ENCODE results near the gene S100A5.
A peak's percentile ranks its signal among the peaks of the same experiment; 100 is the strongest.

S100A5 gene

GRCh38 chr1:153490272-153491051, 50.3 kb downstream of the S100A5 start (continued):
- TF ChIP-seq ZNF561 (tag by site-specific recombination; IDR thresholded peaks at IDR 0.05; ENCODE audit: borderline replicate concordance), result peak; percentile 63; the same call in 1 of the 2 replicates
- TF ChIP-seq ZNF366 (tag by site-specific recombination; conservative IDR thresholded peaks at IDR 0.05), result peak; percentile 97
- TF ChIP-seq, protein P1, sequence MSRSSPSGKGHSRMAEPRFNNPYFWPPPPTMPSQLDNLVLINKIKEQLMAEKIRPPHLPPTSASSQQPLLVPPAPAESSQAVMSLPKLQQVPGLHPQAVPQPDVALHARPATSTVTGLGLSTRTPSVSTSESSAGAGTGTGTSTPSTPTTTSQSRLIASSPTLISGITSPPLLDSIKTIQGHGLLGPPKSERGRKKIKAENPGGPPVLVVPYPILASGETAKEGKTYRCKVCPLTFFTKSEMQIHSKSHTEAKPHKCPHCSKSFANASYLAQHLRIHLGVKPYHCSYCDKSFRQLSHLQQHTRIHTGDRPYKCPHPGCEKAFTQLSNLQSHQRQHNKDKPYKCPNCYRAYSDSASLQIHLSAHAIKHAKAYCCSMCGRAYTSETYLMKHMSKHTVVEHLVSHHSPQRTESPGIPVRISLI (tag by site-specific recombination; IDR thresholded peaks at IDR 0.05), result peak; percentile 56; the same call in 1 of the 2 replicates
- peak; percentile 81 for TF ChIP-seq REST (tag by site-specific recombination; IDR thresholded peaks at IDR 0.05)
- TF ChIP-seq ZNF239 (tag by site-specific recombination; IDR thresholded peaks at IDR 0.05), result no peak
- peak; percentile 83 for TF ChIP-seq ZNF184 (tag by site-specific recombination; IDR thresholded peaks at IDR 0.05)
- no peak for TF ChIP-seq HOXC10 (CRISPR knock-in tag; IDR thresholded peaks at IDR 0.05)
- TF ChIP-seq ZFP37 (tag by site-specific recombination; IDR thresholded peaks at IDR 0.05), result 0 out of 2 replicates have a peak, but pooled peaks have one; percentile 68
- no peak for TF ChIP-seq ZNF302 (tag by site-specific recombination; IDR thresholded peaks at IDR 0.05; ENCODE audit: low read depth)
- TF ChIP-seq ZNF2 (tag by site-specific recombination; IDR thresholded peaks at IDR 0.05), result peak; percentile 69
- TF ChIP-seq ZNF501 (tag by site-specific recombination; IDR thresholded peaks at IDR 0.05), result peak; percentile 67; the same call in 1 of the 2 replicates
- peak; percentile 96 for TF ChIP-seq IKZF3 (tag by site-specific recombination; IDR thresholded peaks at IDR 0.05)
- peak; percentile 99 for TF ChIP-seq OSR2 (tag by site-specific recombination; IDR thresholded peaks at IDR 0.05)
- TF ChIP-seq, protein P2, sequence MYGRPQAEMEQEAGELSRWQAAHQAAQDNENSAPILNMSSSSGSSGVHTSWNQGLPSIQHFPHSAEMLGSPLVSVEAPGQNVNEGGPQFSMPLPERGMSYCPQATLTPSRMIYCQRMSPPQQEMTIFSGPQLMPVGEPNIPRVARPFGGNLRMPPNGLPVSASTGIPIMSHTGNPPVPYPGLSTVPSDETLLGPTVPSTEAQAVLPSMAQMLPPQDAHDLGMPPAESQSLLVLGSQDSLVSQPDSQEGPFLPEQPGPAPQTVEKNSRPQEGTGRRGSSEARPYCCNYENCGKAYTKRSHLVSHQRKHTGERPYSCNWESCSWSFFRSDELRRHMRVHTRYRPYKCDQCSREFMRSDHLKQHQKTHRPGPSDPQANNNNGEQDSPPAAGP (tag by site-specific recombination; IDR thresholded peaks at IDR 0.05), result peak; percentile 89
- peak; percentile 96 for TF ChIP-seq ATF2 (tag by site-specific recombination; IDR thresholded peaks at IDR 0.05; ENCODE audit: low read depth)
- TF ChIP-seq ZNF654 (tag by site-specific recombination; IDR thresholded peaks at IDR 0.05; ENCODE audit: low read depth), result 0 out of 2 replicates have a peak, but pooled peaks have one; percentile 2
- TF ChIP-seq, protein P3, sequence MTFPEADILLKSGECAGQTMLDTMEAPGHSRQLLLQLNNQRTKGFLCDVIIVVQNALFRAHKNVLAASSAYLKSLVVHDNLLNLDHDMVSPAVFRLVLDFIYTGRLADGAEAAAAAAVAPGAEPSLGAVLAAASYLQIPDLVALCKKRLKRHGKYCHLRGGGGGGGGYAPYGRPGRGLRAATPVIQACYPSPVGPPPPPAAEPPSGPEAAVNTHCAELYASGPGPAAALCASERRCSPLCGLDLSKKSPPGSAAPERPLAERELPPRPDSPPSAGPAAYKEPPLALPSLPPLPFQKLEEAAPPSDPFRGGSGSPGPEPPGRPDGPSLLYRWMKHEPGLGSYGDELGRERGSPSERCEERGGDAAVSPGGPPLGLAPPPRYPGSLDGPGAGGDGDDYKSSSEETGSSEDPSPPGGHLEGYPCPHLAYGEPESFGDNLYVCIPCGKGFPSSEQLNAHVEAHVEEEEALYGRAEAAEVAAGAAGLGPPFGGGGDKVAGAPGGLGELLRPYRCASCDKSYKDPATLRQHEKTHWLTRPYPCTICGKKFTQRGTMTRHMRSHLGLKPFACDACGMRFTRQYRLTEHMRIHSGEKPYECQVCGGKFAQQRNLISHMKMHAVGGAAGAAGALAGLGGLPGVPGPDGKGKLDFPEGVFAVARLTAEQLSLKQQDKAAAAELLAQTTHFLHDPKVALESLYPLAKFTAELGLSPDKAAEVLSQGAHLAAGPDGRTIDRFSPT (tag by site-specific recombination; IDR thresholded peaks at IDR 0.05), result peak; percentile 95
- peak; percentile 70 for TF ChIP-seq SP2 (tag by site-specific recombination; IDR thresholded peaks at IDR 0.05)
- TF ChIP-seq, protein P4, sequence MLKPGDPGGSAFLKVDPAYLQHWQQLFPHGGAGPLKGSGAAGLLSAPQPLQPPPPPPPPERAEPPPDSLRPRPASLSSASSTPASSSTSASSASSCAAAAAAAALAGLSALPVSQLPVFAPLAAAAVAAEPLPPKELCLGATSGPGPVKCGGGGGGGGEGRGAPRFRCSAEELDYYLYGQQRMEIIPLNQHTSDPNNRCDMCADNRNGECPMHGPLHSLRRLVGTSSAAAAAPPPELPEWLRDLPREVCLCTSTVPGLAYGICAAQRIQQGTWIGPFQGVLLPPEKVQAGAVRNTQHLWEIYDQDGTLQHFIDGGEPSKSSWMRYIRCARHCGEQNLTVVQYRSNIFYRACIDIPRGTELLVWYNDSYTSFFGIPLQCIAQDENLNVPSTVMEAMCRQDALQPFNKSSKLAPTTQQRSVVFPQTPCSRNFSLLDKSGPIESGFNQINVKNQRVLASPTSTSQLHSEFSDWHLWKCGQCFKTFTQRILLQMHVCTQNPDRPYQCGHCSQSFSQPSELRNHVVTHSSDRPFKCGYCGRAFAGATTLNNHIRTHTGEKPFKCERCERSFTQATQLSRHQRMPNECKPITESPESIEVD (tag by site-specific recombination; IDR thresholded peaks at IDR 0.05), result peak; percentile 93
- TF ChIP-seq ZBTB21 (tag by site-specific recombination; IDR thresholded peaks at IDR 0.05), result peak; percentile 98
- TF ChIP-seq BCL11A (tag by site-specific recombination; IDR thresholded peaks at IDR 0.05; ENCODE audit: low read depth), result peak; percentile 74
- TF ChIP-seq ZNF610 (tag by site-specific recombination; IDR thresholded peaks at IDR 0.05; ENCODE audit: borderline replicate concordance), result no peak
